Frontal cortex (tissue), 1 donor: ENCODE measurements around the gene SH3GLB2. TPM values are rescaled to one million over a fixed set of nuclear protein-coding genes. Genes with fewer than 3 reads are reported as not detected.

ENCODE experiments used
- total RNA-seq: library from RNA; depleted of rRNA; stranded (reverse); fragments of >200 nt; gene quantifications from one replicate; pipeline ENCODE4 v1.2.3, GENCODE V29; 2014

The SH3GLB2 gene
- total RNA-seq, 1 donor from 2014 or later, result 60.3 TPM

Other genes starting within 250 kb of the SH3GLB2 start
- 6.5 TPM for gene TBC1D13, start 241.1 kb downstream of the SH3GLB2 start, total RNA-seq
- 21.6 TPM for gene ENDOG, start 209.8 kb downstream of the SH3GLB2 start, total RNA-seq
- gene SPOUT1, start 198.5 kb downstream of the SH3GLB2 start, total RNA-seq, result 10.2 TPM
- gene KYAT1, start 146.4 kb downstream of the SH3GLB2 start, total RNA-seq, result 9.8 TPM
- 19.6 TPM for gene LRRC8A, start 146.2 kb downstream of the SH3GLB2 start, total RNA-seq
- gene PHYHD1, start 107.3 kb downstream of the SH3GLB2 start, total RNA-seq, result 1.2 TPM
- gene DOLK, start 80.7 kb downstream of the SH3GLB2 start, total RNA-seq, result 18.3 TPM
- 22.0 TPM for gene NUP188, start 80.6 kb downstream of the SH3GLB2 start, total RNA-seq
- gene MIGA2, start 8.3 kb upstream of the SH3GLB2 start, total RNA-seq, result 12.6 TPM
- gene DOLPP1, start 52.8 kb upstream of the SH3GLB2 start, total RNA-seq, result 16.7 TPM
- 12.2 TPM for gene CRAT, start 82.5 kb upstream of the SH3GLB2 start, total RNA-seq
- gene PTPA, start 83.1 kb upstream of the SH3GLB2 start, total RNA-seq, result 55.0 TPM
- 33.8 TPM for gene IER5L, start 149.9 kb upstream of the SH3GLB2 start, total RNA-seq